Esophagus squamous epithelium (tissue), 4 donors: ENCODE results near the gene RAP2A.

Experiments used
- CTCF ChIP-seq, 6 experiments: fragments of 450-650 bp in 4 of 6; fragments of 200-600 bp in 2 of 6; sonication (generic) in 2 of 6; IDR thresholded peaks; one replicate each; pipeline ENCODE4 v1.5.1; 2016 to 2019; ENCODE audit warnings: antibody characterized with exemption in 6 of 6, mild to moderate bottlenecking in 4 of 6, moderate library complexity in 4 of 6
- POLR2A ChIP-seq, 4 donors: fragments of 450-650 bp; IDR thresholded peaks; one replicate each; pipeline ENCODE4 v1.6.1; 2017; ENCODE audit warnings: antibody characterized with exemption in 4 of 4, mild to moderate bottlenecking in 4 of 4, moderate library complexity in 3 of 4

GRCh38 chr13:97403893-97404750, 29.8 kb upstream of the RAP2A start:
- TF ChIP-seq CTCF (IDR thresholded peaks at IDR 0.05) (no peak), POLR2A (IDR thresholded peaks at IDR 0.05) (no peak)
